ENCODE measurements around the gene TCEA3.

TCEA3 gene

GRCh38 chr1:23416964-23417363 is 7.6 kb downstream of the TCEA3 start:
- Histone ChIP-seq H4K20me1 (ENCODE audit: control insufficient read depth, insufficient read depth, low read depth, low read length) (no peaks in the 10 kb centered on the region), H3K9me2 (replicated peaks; ENCODE audit: control insufficient read depth, low read length) (no peaks in the 10 kb centered on the region), H3K79me2 (ENCODE audit: control insufficient read depth, low read length) (no peaks in the 10 kb centered on the region), H3K4me1 (ENCODE audit: control insufficient read depth, low read length) (no peaks in the 10 kb centered on the region), H3K27me3 (ENCODE audit: control insufficient read depth, low read length) (peaks cover 12% of the 10 kb centered on the region; the same call in 1 of the 2 replicates), H3K36me3 (ENCODE audit: control insufficient read depth, low read length) (no peaks in the 10 kb centered on the region), H3F3A (ENCODE audit: control insufficient read depth, insufficient read depth) (no peaks in the 10 kb centered on the region), H3K9me3 (ENCODE audit: control insufficient read depth, insufficient read depth, low read length) (no peaks in the 10 kb centered on the region), H3K4me3 (ENCODE audit: low read length) (no peak overlapping the region), H3K27ac (ENCODE audit: low read depth, low read length) (no peak overlapping the region), H3K4me2 (ENCODE audit: low read length) (no peak overlapping the region)
- no peak for TF ChIP-seq EZH2phosphoT487 (IDR thresholded peaks at IDR 0.05; ENCODE audit: borderline replicate concordance, low read length)
- TF ChIP-seq CTCF (IDR thresholded peaks at IDR 0.05; ENCODE audit: low read depth, low read length, poor library complexity, severe bottlenecking): no peak

- no peaks in the 10 kb centered on the region for H3K9me2 ChIP-seq (replicated peaks; ENCODE audit: control insufficient read depth, low read length)
- H3K79me2 ChIP-seq (ENCODE audit: control insufficient read depth, low read length): no peaks in the 10 kb centered on the region
- no peaks in the 10 kb centered on the region for H4K20me1 ChIP-seq (ENCODE audit: control insufficient read depth, insufficient read depth, low read depth, low read length)
- H3K27ac ChIP-seq (ENCODE audit: low read depth, low read length): no peak overlapping the region
- TF ChIP-seq EZH2phosphoT487 (IDR thresholded peaks at IDR 0.05; ENCODE audit: borderline replicate concordance, low read length) (no peak), CTCF (IDR thresholded peaks at IDR 0.05; ENCODE audit: low read depth, low read length, poor library complexity, severe bottlenecking) (no peak)
- no peaks in the 10 kb centered on the region for H3K9me3 ChIP-seq (ENCODE audit: control insufficient read depth, insufficient read depth, low read length)
- H3K27me3 ChIP-seq (ENCODE audit: control insufficient read depth, low read length): peaks cover 2% of the 10 kb centered on the region; the same call in 1 of the 2 replicates
- H3F3A ChIP-seq (ENCODE audit: control insufficient read depth, insufficient read depth): no peaks in the 10 kb centered on the region
- peaks cover 5% of the 10 kb centered on the region for H3K4me1 ChIP-seq (ENCODE audit: control insufficient read depth, low read length)
- H3K36me3 ChIP-seq (ENCODE audit: control insufficient read depth, low read length): no peaks in the 10 kb centered on the region
- H3K4me2 ChIP-seq (ENCODE audit: low read length): no peak overlapping the region
- no peak overlapping the region for H3K4me3 ChIP-seq (ENCODE audit: low read length)
Observed at GRCh38 chr1:23408797-23409290, 15.7 kb downstream of the TCEA3 start.

- peaks cover 2% of the 10 kb centered on the region; the same call in 1 of the 2 replicates for H3K27me3 ChIP-seq (ENCODE audit: control insufficient read depth, low read length)
Observed at GRCh38 chr1:23407016-23407630, 17.4 kb downstream of the TCEA3 start.

More at GRCh38 chr1:23407016-23407630, 17.4 kb downstream of the TCEA3 start:
- no peak overlapping the region for H3K4me2 ChIP-seq (ENCODE audit: low read length)
- no peaks in the 10 kb centered on the region for H3K9me2 ChIP-seq (replicated peaks; ENCODE audit: control insufficient read depth, low read length)
- H3K27ac ChIP-seq (ENCODE audit: low read depth, low read length): no peak overlapping the region
- no peaks in the 10 kb centered on the region for H3K9me3 ChIP-seq (ENCODE audit: control insufficient read depth, insufficient read depth, low read length)
- H3K79me2 ChIP-seq (ENCODE audit: control insufficient read depth, low read length): no peaks in the 10 kb centered on the region
- H3F3A ChIP-seq (ENCODE audit: control insufficient read depth, insufficient read depth): no peaks in the 10 kb centered on the region
- no peaks in the 10 kb centered on the region for H3K36me3 ChIP-seq (ENCODE audit: control insufficient read depth, low read length)
- no peak for TF ChIP-seq EZH2phosphoT487 (IDR thresholded peaks at IDR 0.05; ENCODE audit: borderline replicate concordance, low read length)
- TF ChIP-seq CTCF (IDR thresholded peaks at IDR 0.05; ENCODE audit: low read depth, low read length, poor library complexity, severe bottlenecking): no peak
- peaks cover 7% of the 10 kb centered on the region for H3K4me1 ChIP-seq (ENCODE audit: control insufficient read depth, low read length)
- H4K20me1 ChIP-seq (ENCODE audit: control insufficient read depth, insufficient read depth, low read depth, low read length): no peaks in the 10 kb centered on the region
- H3K4me3 ChIP-seq (ENCODE audit: low read length): no peak overlapping the region

Data from DOHH2 (cell line).